NCI-H460 (cell line): Measurements from ENCODE around the gene SLC25A30. TPM values are rescaled to one million over a fixed set of nuclear protein-coding genes. Genes with fewer than 3 reads are reported as not detected.
"Not testable (repeated sequence)": the region's sequence is repeated elsewhere in the genome, so short reads cannot be mapped to it uniquely, and the experiment has no call there.

Source experiments
- DNase-seq: peaks from one replicate; pipeline ENCODE4 v3.0.0-alpha.2; 2016; ENCODE audit warnings: low read depth; ENCODE audit errors: extremely low read depth
- total RNA-seq: library from RNA; depleted of rRNA; stranded (reverse); fragments of >200 nt; shearing (Covaris generic); gene quantifications from 2 replicates; pipeline ENCODE4 v1.2.3, GENCODE V29; 2014

SLC25A30 gene
- total RNA-seq, 1 experiment from 2014 or later, result 11.6 TPM

- no peak for DNase-seq
Measured at GRCh38 chr13:45433381-45433790, 15.2 kb upstream of the SLC25A30 start.

- no peak for DNase-seq
Measured at GRCh38 chr13:45432737-45433380, 14.7 kb upstream of the SLC25A30 start.

GRCh38 chr13:45426056-45426841 is 8.1 kb upstream of the SLC25A30 start:
- not testable (repeated sequence) for DNase-seq

GRCh38 chr13:45422731-45423292 is 4.6 kb upstream of the SLC25A30 start:
- no peak for DNase-seq

- DNase-seq, result no peak
Measured at GRCh38 chr13:45419945-45420344, 1.8 kb upstream of the SLC25A30 start.

- DNase-seq, result not testable (repeated sequence)
Measured at GRCh38 chr13:45419389-45419788, 1.2 kb upstream of the SLC25A30 start.

- DNase-seq, result no peak
Measured at GRCh38 chr13:45416516-45417128, 1.6 kb downstream of the SLC25A30 start.

- no peak for DNase-seq
Measured at GRCh38 chr13:45415112-45415511, 3.1 kb downstream of the SLC25A30 start.

GRCh38 chr13:45413826-45414307 is 4.3 kb downstream of the SLC25A30 start:
- no peak for DNase-seq

GRCh38 chr13:45412274-45413049 is 5.7 kb downstream of the SLC25A30 start:
- no peak for DNase-seq

GRCh38 chr13:45411631-45412030 is 6.5 kb downstream of the SLC25A30 start:
- no peak for DNase-seq

- no peak for DNase-seq
Measured at GRCh38 chr13:45411221-45411620, 7.0 kb downstream of the SLC25A30 start.

GRCh38 chr13:45410466-45410865 is 7.7 kb downstream of the SLC25A30 start:
- no peak for DNase-seq

- no peak for DNase-seq
Measured at GRCh38 chr13:45410001-45410400, 8.2 kb downstream of the SLC25A30 start.

GRCh38 chr13:45406421-45406820 is 11.8 kb downstream of the SLC25A30 start:
- DNase-seq, result no peak

- no peak for DNase-seq
Measured at GRCh38 chr13:45403081-45403480, 15.1 kb downstream of the SLC25A30 start.

- no peak for DNase-seq
Measured at GRCh38 chr13:45402641-45403040, 15.5 kb downstream of the SLC25A30 start.

- DNase-seq, result no peak
Measured at GRCh38 chr13:45401314-45401713, 16.9 kb downstream of the SLC25A30 start.

GRCh38 chr13:45398877-45399276 is 19.3 kb downstream of the SLC25A30 start:
- DNase-seq, result no peak

GRCh38 chr13:45396533-45397095 is 21.6 kb downstream of the SLC25A30 start:
- no peak for DNase-seq
